ENCODE measurements around the gene AOPEP. TPM values are rescaled to one million over a fixed set of nuclear protein-coding genes. Genes with fewer than 3 reads are reported as not detected.

Gene AOPEP
- total and polyA plus RNA-seq, 2 donors (not counting 3 experiments of a cell fraction or from before 2014, with no cell fraction given), result 20.2 to 41.6 TPM

DNA sequence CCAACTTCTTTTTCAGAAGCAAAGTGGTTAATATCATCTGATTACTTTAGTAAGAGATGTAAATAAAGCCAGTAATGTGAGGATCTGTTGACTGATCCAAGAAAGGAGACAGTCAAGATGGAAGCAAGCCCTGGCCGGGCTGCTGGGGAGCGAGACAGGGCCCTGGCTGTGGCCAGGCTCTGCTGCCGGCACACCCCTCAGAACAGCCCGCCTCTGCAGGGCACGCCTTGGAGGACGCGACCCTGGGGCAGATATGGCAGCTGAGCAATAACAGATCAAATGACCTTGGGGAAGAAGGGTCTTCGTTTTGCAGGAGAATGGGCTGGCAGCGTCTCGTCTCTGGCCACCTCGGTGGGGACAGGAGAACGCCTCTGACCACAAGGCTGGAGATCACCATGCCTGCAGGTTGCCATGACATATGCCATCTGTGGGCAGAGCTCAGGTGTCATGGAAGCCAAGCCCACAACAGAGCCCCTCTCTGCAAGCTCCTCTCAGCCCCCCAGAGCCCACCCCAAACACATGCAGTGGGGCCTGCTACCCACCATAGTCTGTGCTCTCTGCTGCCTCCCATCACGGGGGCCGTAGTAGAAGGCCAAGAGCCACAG, 384.5 kb downstream of the AOPEP start:
- Histone ChIP-seq H4K20me1 (replicated peaks; ENCODE audit: control insufficient read depth, extremely low read depth, insufficient read depth, low read length) (no peaks in the 10 kb centered on the region), H2AFZ (ENCODE audit: low read depth, low read length) (no peak overlapping the region), H3K4me1 (ENCODE audit: control insufficient read depth, extremely low read depth, insufficient read depth, low read length) (peaks cover 5% of the 10 kb centered on the region), H3K36me3 (ENCODE audit: control insufficient read depth in 2 of 2, extremely low read depth in 1 of 2, insufficient read depth in 2 of 2, low read length in 2 of 2) (peaks cover 2 to 4% of the 10 kb centered on the region in 2 experiments), H3K9ac (replicated peaks; ENCODE audit: extremely low read depth, insufficient read depth, low read length) (no peak overlapping the region), H3K9me1 (replicated peaks; ENCODE audit: control insufficient read depth, extremely low read depth, insufficient read depth, low read length) (no peaks in the 10 kb centered on the region), H3K79me2 (ENCODE audit: control insufficient read depth, insufficient read depth, low read length) (no peaks in the 10 kb centered on the region), H3K27ac (ENCODE audit: insufficient read depth, low read depth, low read length) (no peak overlapping the region), H3K4me2 (ENCODE audit: insufficient read depth, low read length) (no peak overlapping the region), H3K27me3 (ENCODE audit: control insufficient read depth in 2 of 2, insufficient read depth in 2 of 2, low read length in 2 of 2) (no peaks in the 10 kb centered on the region), H3K9me3 (replicated peaks; ENCODE audit: control insufficient read depth, insufficient read depth, low read length) (no peaks in the 10 kb centered on the region), H3K4me3 (replicated peaks in 1 of 3; ENCODE audit: insufficient read depth in 1 of 3, low read depth in 1 of 3, low read length in 3 of 3) (no peak overlapping the region)
- dilution Hi-C loops (cut with MboI; ENCODE audit: extremely low pct_ligation_motif_present, low sequenced_read_pairs), result no loop called here
- ChIA-PET POLR2A (no interaction called here), CTCF (interaction anchor here (1.3 to 1.7 kb wide), 2 partner anchors 17 to 329 kb away, joined by 4 to 8 read pairs; no protein-coding TSS in a partner anchor)
- no peak for DNase-seq (ENCODE audit: low read depth, low spot score)
- TF ChIP-seq, protein P1, sequence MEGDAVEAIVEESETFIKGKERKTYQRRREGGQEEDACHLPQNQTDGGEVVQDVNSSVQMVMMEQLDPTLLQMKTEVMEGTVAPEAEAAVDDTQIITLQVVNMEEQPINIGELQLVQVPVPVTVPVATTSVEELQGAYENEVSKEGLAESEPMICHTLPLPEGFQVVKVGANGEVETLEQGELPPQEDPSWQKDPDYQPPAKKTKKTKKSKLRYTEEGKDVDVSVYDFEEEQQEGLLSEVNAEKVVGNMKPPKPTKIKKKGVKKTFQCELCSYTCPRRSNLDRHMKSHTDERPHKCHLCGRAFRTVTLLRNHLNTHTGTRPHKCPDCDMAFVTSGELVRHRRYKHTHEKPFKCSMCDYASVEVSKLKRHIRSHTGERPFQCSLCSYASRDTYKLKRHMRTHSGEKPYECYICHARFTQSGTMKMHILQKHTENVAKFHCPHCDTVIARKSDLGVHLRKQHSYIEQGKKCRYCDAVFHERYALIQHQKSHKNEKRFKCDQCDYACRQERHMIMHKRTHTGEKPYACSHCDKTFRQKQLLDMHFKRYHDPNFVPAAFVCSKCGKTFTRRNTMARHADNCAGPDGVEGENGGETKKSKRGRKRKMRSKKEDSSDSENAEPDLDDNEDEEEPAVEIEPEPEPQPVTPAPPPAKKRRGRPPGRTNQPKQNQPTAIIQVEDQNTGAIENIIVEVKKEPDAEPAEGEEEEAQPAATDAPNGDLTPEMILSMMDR (IDR thresholded peaks at IDR 0.05; ENCODE audit: extremely low read depth in 1 of 2, insufficient read depth in 1 of 2, low read depth in 1 of 2, low read length in 2 of 2), result no peak
- TF ChIP-seq JUN (IDR thresholded peaks at IDR 0.05; ENCODE audit: borderline replicate concordance, insufficient read depth, insufficient read length, low read depth), result no peak
- TF ChIP-seq GATA2 (IDR thresholded peaks at IDR 0.05; ENCODE audit: insufficient read depth, insufficient read length, low read depth, low read length), result no peak
- no peak for TF ChIP-seq MYC (IDR thresholded peaks at IDR 0.05; ENCODE audit: low read depth, low read length)
- TF ChIP-seq POLR2AphosphoS5 (IDR thresholded peaks at IDR 0.05; ENCODE audit: insufficient read depth, low read depth, low read length), result no peak
- TF ChIP-seq EZH2 (IDR thresholded peaks at IDR 0.05; ENCODE audit: borderline replicate concordance, low read depth, low read length, severe bottlenecking), result no peak
- TF ChIP-seq, protein P2, sequence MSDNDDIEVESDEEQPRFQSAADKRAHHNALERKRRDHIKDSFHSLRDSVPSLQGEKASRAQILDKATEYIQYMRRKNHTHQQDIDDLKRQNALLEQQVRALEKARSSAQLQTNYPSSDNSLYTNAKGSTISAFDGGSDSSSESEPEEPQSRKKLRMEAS (IDR thresholded peaks at IDR 0.05; ENCODE audit: insufficient read depth, insufficient read length), result no peak
- no peak for TF ChIP-seq POLR2A (IDR thresholded peaks at IDR 0.05; ENCODE audit: low read depth, low read length)
- TF ChIP-seq FOS (IDR thresholded peaks at IDR 0.05; ENCODE audit: borderline replicate concordance, insufficient read depth, low read length), result no peak
- FAIRE-seq, result no peak
- no TSS peak for BruUV-seq (replicated peaks)
- intact Hi-C loops (cut with micrococcal nuclease), result no loop called here

All from endothelial cell of umbilical vein (primary cell).